Prostate gland (tissue), 2 donors: ENCODE results near the gene PTPRE. TPM values are rescaled to one million over a fixed set of nuclear protein-coding genes. Genes with fewer than 3 reads are reported as not detected.

ENCODE experiments used
- DNase-seq: peaks from one replicate; pipeline ENCODE4 v3.0.0-alpha.2; 2019; ENCODE audit warnings: low spot score
- H3K27ac ChIP-seq, 2 donors: fragments of 200-600 bp; sonication (generic); 2 replicates each; pipeline ENCODE4 v1.5.1; 2017 to 2019
- H3K27me3 ChIP-seq: fragments of 200-600 bp; sonication (generic); replicated peaks from 2 replicates; pipeline ENCODE4 v1.5.1; 2019; ENCODE audit not compliant: insufficient read depth
- H3K36me3 ChIP-seq, 2 donors: fragments of 200-600 bp; sonication (generic); 1 replicate in 1 of 2; 2 replicates in 1 of 2; pipeline versions ENCODE4 v1.5.1 to v1.8.1; 2017 to 2019
- H3K4me1 ChIP-seq: fragments of 200-600 bp; sonication (generic); replicated peaks from 2 replicates; pipeline ENCODE4 v1.5.1; 2019
- H3K4me3 ChIP-seq, 2 donors: fragments of 200-600 bp; sonication (generic); 2 replicates each; pipeline ENCODE4 v1.5.1; 2017 to 2019
- H3K9me3 ChIP-seq: fragments of 200-600 bp; sonication (generic); 2 replicates; pipeline ENCODE4 v1.5.1; 2017
- POLR2A ChIP-seq: fragments of 450-650 bp; IDR thresholded peaks from one replicate; pipeline ENCODE4 v1.6.1; 2016; ENCODE audit warnings: antibody characterized with exemption, mild to moderate bottlenecking
- POLR2AphosphoS5 ChIP-seq: sonication (generic); formaldehyde crosslinking; IDR thresholded peaks from one replicate; pipeline ENCODE4 v1.6.1; 2017; ENCODE audit warnings: antibody characterized with exemption
- WGBS: methylation state at CpG from one replicate; pipeline ENCODE4 v1.1.5; 2018; 5-methylcytosine and 5-hydroxymethylcytosine counted together
- intact Hi-C: fragments of 100-400 bp; cut with DNase I; formaldehyde crosslinking; loops from one replicate; pipeline ENCODE4 v1.14.2; 2022
- total RNA-seq, 2 donors: library from RNA; depleted of rRNA; stranded (reverse); fragments of >200 nt; gene quantifications; one replicate each; pipeline ENCODE4 v1.1.0, GENCODE V29; 2016
- TF ChIP-seq, protein P1 (sequence below), 4 experiments: fragments of 200-600 bp in 2 of 4; fragments of 450-650 bp in 2 of 4; sonication (generic) in 2 of 4; IDR thresholded peaks; 1 replicate in 3 of 4; 2 replicates in 1 of 4; pipeline ENCODE4 v1.5.1; 2016 to 2019; ENCODE audit warnings: antibody characterized with exemption in 4 of 4, mild to moderate bottlenecking in 2 of 4, moderate library complexity in 2 of 4

The PTPRE gene
- total RNA-seq, 2 donors from 2014 or later = 4.5 to 14.3 TPM

DNA sequence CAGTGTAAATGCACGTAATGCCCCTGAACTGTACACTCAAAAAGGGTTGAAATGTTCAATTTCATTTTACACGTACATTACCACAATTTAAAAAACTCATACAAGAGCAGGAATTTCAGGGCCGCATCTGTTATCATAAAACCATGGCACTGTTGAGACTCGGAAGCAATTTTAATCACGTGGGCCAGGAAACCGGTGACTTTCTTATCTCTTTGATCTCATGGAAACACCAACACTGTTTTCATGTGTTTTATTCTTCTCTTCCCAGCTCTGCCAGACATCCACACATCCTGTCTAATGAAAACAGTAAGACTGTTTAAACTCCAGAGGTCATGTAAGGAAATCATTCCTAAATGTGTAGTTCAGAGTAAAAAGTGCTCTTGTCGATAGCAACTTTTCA lies 35.9 kb downstream of the PTPRE start:
- 40% methylated on average over 7 of the region's 7 CpGs for WGBS
- H3K27me3 ChIP-seq = no peaks in the 10 kb centered on the region
- no peak overlapping the region for H3K27ac ChIP-seq
- intact Hi-C loops = no loop called here
- no peak for DNase-seq
- no peaks in the 10 kb centered on the region for H3K4me1 ChIP-seq
- H3K9me3 ChIP-seq = no peaks in the 10 kb centered on the region
- H3K4me3 ChIP-seq = no peak overlapping the region
- H3K36me3 ChIP-seq = no peaks in the 10 kb centered on the region
- TF ChIP-seq POLR2A (no peak), POLR2AphosphoS5 (no peak)
- TF ChIP-seq, protein P1, sequence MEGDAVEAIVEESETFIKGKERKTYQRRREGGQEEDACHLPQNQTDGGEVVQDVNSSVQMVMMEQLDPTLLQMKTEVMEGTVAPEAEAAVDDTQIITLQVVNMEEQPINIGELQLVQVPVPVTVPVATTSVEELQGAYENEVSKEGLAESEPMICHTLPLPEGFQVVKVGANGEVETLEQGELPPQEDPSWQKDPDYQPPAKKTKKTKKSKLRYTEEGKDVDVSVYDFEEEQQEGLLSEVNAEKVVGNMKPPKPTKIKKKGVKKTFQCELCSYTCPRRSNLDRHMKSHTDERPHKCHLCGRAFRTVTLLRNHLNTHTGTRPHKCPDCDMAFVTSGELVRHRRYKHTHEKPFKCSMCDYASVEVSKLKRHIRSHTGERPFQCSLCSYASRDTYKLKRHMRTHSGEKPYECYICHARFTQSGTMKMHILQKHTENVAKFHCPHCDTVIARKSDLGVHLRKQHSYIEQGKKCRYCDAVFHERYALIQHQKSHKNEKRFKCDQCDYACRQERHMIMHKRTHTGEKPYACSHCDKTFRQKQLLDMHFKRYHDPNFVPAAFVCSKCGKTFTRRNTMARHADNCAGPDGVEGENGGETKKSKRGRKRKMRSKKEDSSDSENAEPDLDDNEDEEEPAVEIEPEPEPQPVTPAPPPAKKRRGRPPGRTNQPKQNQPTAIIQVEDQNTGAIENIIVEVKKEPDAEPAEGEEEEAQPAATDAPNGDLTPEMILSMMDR (IDR thresholded peaks at IDR 0.05) = no peak

DNA sequence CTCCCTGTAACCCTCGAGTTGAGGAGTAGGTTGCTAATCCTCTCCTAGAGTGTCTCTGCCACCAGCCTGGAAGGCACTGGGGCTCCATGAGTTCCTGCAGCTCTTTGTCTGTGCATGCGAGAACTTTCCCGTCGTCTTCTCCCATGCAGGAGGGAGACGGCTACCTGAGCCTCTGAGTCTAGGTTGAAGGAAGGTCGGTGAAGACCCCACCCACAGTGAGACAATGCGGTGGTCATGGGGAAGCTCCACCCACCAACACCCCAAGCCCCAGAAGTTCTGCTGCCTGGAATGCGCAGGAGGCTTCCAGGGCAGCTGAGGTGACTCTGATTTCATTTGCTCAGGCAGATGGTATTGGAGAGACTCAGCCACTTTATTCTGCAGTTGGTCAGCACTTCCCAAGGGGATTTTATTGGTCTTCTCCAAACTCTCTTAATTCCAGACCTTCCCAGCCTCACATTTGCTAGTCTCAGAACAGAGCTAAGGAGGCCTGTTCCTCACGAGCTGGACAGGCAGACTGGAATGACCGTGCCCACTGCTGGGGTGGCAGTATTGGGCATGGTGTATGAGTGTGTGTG lies 36.5 kb downstream of the PTPRE start:
- TF ChIP-seq POLR2AphosphoS5 (no peak), POLR2A (no peak)
- TF ChIP-seq, protein P1 (IDR thresholded peaks at IDR 0.05) = no peak
- 78% methylated on average over 10 of the region's 10 CpGs for WGBS
- no peaks in the 10 kb centered on the region for H3K36me3 ChIP-seq
- H3K4me1 ChIP-seq = no peaks in the 10 kb centered on the region
- DNase-seq = no peak
- no peaks in the 10 kb centered on the region for H3K9me3 ChIP-seq
- no peak overlapping the region for H3K27ac ChIP-seq
- no peak overlapping the region for H3K4me3 ChIP-seq
- intact Hi-C loops = no loop called here
- H3K27me3 ChIP-seq = no peaks in the 10 kb centered on the region

DNA sequence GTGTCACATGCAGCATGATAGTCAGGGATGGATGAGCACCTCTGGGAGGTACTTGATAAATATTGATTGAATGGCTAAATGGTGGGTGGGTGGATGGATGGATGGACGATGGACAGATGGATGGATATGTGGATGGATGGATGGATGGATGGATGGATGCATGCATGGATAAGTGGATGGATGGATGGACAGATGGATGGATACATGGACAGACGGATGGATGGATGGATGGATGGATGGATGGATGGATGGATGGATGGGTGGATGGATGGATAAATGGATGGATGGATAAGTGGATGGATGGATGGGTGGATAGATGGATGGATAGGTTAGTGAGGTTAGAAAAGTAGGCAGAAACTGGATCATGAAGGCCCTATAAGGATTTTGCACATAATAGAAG lies 37.4 kb downstream of the PTPRE start:
- Histone ChIP-seq H3K36me3 (no peaks in the 10 kb centered on the region), H3K9me3 (no peaks in the 10 kb centered on the region), H3K27me3 (no peaks in the 10 kb centered on the region), H3K4me1 (no peaks in the 10 kb centered on the region), H3K27ac (no peak overlapping the region), H3K4me3 (no peak overlapping the region)
- intact Hi-C loops = no loop called here
- 85% methylated on average over 2 of the region's 2 CpGs for WGBS
- DNase-seq = no peak
- TF ChIP-seq POLR2AphosphoS5 (no peak), POLR2A (no peak)
- TF ChIP-seq, protein P1 (IDR thresholded peaks at IDR 0.05) = no peak

DNA sequence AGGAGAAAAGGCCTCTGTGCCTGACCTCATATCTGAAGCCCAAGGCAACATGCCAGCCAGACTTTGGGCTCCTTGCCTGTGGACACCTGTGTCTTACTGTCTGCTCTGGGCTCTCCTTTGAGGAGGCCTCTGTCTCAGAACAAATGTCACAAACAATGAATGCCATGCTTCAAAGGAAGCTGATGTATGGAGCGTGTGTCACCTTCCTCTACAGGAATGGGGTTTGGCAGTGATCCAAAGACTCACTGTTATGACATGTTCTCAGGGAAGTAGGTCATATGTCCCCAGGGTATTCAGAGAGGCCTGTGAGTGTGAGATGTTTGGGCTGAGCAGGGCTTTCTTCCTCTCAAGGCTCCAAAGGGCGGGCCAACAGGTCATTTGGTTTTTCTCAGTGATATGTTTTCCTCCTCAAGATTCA lies 38.4 kb downstream of the PTPRE start:
- no peaks in the 10 kb centered on the region for H3K27me3 ChIP-seq
- no peak overlapping the region for H3K4me3 ChIP-seq
- WGBS = 55% methylated on average over 2 of the region's 2 CpGs
- intact Hi-C loops = no loop called here
- no peak overlapping the region for H3K27ac ChIP-seq
- H3K9me3 ChIP-seq = no peaks in the 10 kb centered on the region
- peak; percentile 16 for DNase-seq
- TF ChIP-seq, protein P1 (IDR thresholded peaks at IDR 0.05) = no peak
- TF ChIP-seq POLR2AphosphoS5 (no peak), POLR2A (no peak)
- no peaks in the 10 kb centered on the region for H3K36me3 ChIP-seq
- no peaks in the 10 kb centered on the region for H3K4me1 ChIP-seq

DNA sequence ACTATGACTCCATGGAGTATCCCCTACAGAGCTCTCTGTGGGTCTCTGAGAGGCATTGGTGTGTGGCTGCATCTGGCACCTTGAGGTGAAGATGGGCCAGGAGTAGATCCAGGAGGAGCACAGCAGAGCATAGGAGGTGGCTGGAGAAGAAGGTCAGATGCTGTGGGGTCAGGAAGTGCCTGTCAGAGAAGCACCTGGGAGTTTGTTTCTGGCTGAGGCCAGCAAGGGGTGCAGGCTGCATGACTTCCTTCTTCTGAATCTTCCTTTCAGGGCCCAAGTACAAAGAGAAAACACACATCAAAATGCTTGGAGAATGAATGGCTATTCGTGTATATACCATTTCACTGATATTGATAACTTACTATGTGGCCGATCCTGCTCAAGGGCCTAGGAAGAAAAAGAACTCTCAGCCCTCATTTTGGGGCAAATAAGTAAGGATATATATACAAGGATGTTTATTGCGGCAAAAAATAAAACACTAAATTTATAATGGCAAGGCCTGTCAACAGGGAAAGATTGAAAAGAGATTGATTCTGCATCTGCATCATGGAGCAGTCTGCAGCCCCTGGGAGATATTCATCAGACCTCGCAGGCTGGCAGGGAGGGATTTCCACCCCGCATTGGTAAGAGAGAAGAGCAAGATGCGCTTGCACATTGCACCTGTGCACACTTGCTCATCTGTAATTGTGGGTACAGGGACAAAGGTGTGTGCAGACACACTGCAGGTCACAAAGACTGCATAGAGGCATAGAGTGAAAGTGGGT lies 39.2 kb downstream of the PTPRE start:
- H3K4me1 ChIP-seq = no peaks in the 10 kb centered on the region
- DNase-seq = no peak
- H3K27me3 ChIP-seq = no peaks in the 10 kb centered on the region
- no peaks in the 10 kb centered on the region for H3K9me3 ChIP-seq
- no peak for TF ChIP-seq POLR2AphosphoS5
- TF ChIP-seq, protein P1 (IDR thresholded peaks at IDR 0.05) = no peak
- no peak for TF ChIP-seq POLR2A
- H3K4me3 ChIP-seq = no peak overlapping the region
- H3K36me3 ChIP-seq = no peaks in the 10 kb centered on the region
- intact Hi-C loops = no loop called here
- 94% methylated on average over 6 of the region's 6 CpGs for WGBS
- H3K27ac ChIP-seq = no peak overlapping the region
